Endothelial cell of umbilical vein (primary cell): ENCODE results near the gene GINS3. TPM values are rescaled to one million over a fixed set of nuclear protein-coding genes. Genes with fewer than 3 reads are reported as not detected.

Experiments
- BruUV-seq: library from RNA; stranded (reverse); fragments of 400-500 nt; replicated peaks from 2 replicates; lab custom pipeline; 2021; lab: Mats Ljungman, UMichigan
- CTCF ChIA-PET: fragments of 300-600, 350-600 bp; sonication (Branson Sonifier 250); formaldehyde crosslinking; loops from one replicate; lab custom pipeline; 2021; ENCODE audit warnings: antibody characterized with exemption, inconsistent platforms; lab: Charles Lee
- POLR2A ChIA-PET: fragments of 300-600, 350-600 bp; sonication (Branson Sonifier 250); formaldehyde crosslinking; loops from one replicate; lab custom pipeline; 2021; ENCODE audit warnings: antibody characterized with exemption, inconsistent platforms; lab: Charles Lee
- DNase-seq: peaks from one replicate; pipeline ENCODE4 v3.0.0-alpha.2; 2011; ENCODE audit warnings: low read depth, low spot score
- FAIRE-seq: peaks from 2 replicates; lab custom pipeline; 2011; peaks lifted over from hg19 to GRCh38; lab: Jason Lieb, UNC
- H2AFZ ChIP-seq: 2 replicates; pipeline ENCODE4 v1.6.0; 2012; ENCODE audit warnings: low read depth, low read length, control low read depth, inconsistent platforms
- H3K27ac ChIP-seq: 2 replicates; pipeline ENCODE4 v1.5.1; 2011; ENCODE audit warnings: low read depth, mild to moderate bottlenecking, control low read depth, low read length, moderate library complexity; ENCODE audit not compliant: insufficient read depth
- H3K27me3 ChIP-seq, 2 experiments: 2 replicates each; pipeline versions ENCODE4 v1.6.0 to v1.6.1; 2011; ENCODE audit warnings: low read length in 2 of 2, mixed read lengths in 1 of 2; ENCODE audit not compliant: control insufficient read depth in 2 of 2, insufficient read depth in 2 of 2
- H3K36me3 ChIP-seq, 2 experiments: 2 replicates in 1 of 2; 3 replicates in 1 of 2; pipeline ENCODE4 v1.5.1; 2011; ENCODE audit warnings: low read length in 2 of 2, mild to moderate bottlenecking in 1 of 2, moderate library complexity in 1 of 2; ENCODE audit not compliant: control insufficient read depth in 2 of 2, insufficient read depth in 2 of 2; ENCODE audit errors: extremely low read depth in 1 of 2
- H3K4me1 ChIP-seq: 3 replicates; pipeline ENCODE4 v1.5.1; 2011; ENCODE audit warnings: mild to moderate bottlenecking, low read length; ENCODE audit not compliant: control insufficient read depth, insufficient read depth; ENCODE audit errors: extremely low read depth
- H3K4me2 ChIP-seq: 2 replicates; pipeline ENCODE4 v1.6.1; 2011; ENCODE audit warnings: low read length, control low read depth, mixed read lengths; ENCODE audit not compliant: insufficient read depth
- H3K4me3 ChIP-seq, 3 experiments: fragments of 200-600 bp in 1 of 3; sonication (generic), shearing (Covaris generic) in 1 of 3; replicated peaks in 1 of 3; 2 replicates each; pipeline ENCODE4 v1.5.1; 2011 to 2016; ENCODE audit warnings: control low read depth in 3 of 3, low read length in 3 of 3, mild to moderate bottlenecking in 2 of 3, inconsistent platforms in 1 of 3, low read depth in 1 of 3, moderate library complexity in 1 of 3; ENCODE audit not compliant: insufficient read depth in 1 of 3
- H3K79me2 ChIP-seq: 2 replicates; pipeline ENCODE4 v1.6.0; 2012; ENCODE audit warnings: low read length, inconsistent platforms; ENCODE audit not compliant: control insufficient read depth, insufficient read depth
- H3K9ac ChIP-seq: replicated peaks from 2 replicates; pipeline ENCODE3; 2011; ENCODE audit warnings: low read length, control low read depth; ENCODE audit not compliant: insufficient read depth; ENCODE audit errors: extremely low read depth
- H3K9me1 ChIP-seq: replicated peaks from 3 replicates; pipeline ENCODE4 v1.6.0; 2011; ENCODE audit warnings: mild to moderate bottlenecking, low read length; ENCODE audit not compliant: control insufficient read depth, insufficient read depth; ENCODE audit errors: extremely low read depth
- H3K9me3 ChIP-seq: replicated peaks from 2 replicates; pipeline ENCODE4 v1.5.1; 2012; ENCODE audit warnings: low read length, inconsistent platforms; ENCODE audit not compliant: control insufficient read depth, insufficient read depth
- H4K20me1 ChIP-seq: replicated peaks from 2 replicates; pipeline ENCODE3; 2011; ENCODE audit warnings: mild to moderate bottlenecking, low read length; ENCODE audit not compliant: control insufficient read depth, insufficient read depth; ENCODE audit errors: extremely low read depth
- CTCF ChIP-seq, 2 donors: IDR thresholded peaks; 1 replicate in 1 of 2; 2 replicates in 1 of 2; pipeline ENCODE4 v1.5.1; 2011; ENCODE audit warnings: low read length in 2 of 2, mild to moderate bottlenecking in 2 of 2, moderate library complexity in 2 of 2, control low read depth in 1 of 2, inconsistent platforms in 1 of 2, low read depth in 1 of 2; ENCODE audit not compliant: insufficient read depth in 1 of 2; ENCODE audit errors: extremely low read depth in 1 of 2
- EZH2 ChIP-seq: IDR thresholded peaks from 2 replicates; pipeline ENCODE4 v1.6.1; 2012; ENCODE audit warnings: borderline replicate concordance, low read depth, mild to moderate bottlenecking, moderate library complexity, low read length, inconsistent platforms; ENCODE audit not compliant: severe bottlenecking
- FOS ChIP-seq: IDR thresholded peaks from 2 replicates; pipeline ENCODE4 v1.6.1; 2011; ENCODE audit warnings: mild to moderate bottlenecking, low read length, moderate library complexity, borderline replicate concordance; ENCODE audit not compliant: insufficient read depth
- GATA2 ChIP-seq: IDR thresholded peaks from 2 replicates; pipeline ENCODE4 v1.7.0; 2011; ENCODE audit warnings: low read depth, mild to moderate bottlenecking, moderate library complexity, mixed read lengths, low read length; ENCODE audit not compliant: insufficient read length, insufficient read depth
- POLR2A ChIP-seq: IDR thresholded peaks from 2 replicates; pipeline ENCODE4 v1.6.1; 2012; ENCODE audit warnings: low read depth, mild to moderate bottlenecking, control low read depth, low read length
- dilution Hi-C: fragments of 300-500 bp; cut with MboI; formaldehyde crosslinking; loops from one replicate; pipeline ENCODE4 v1.15.0; 2019; ENCODE audit warnings: low sequenced_read_pairs; ENCODE audit not compliant: extremely low pct_ligation_motif_present
- intact Hi-C: fragments of 100-400 bp; cut with micrococcal nuclease; formaldehyde crosslinking; loops from one replicate; pipeline ENCODE4 v1.10.0; 2022
- polyA plus RNA-seq, 4 experiments: library from polyadenylated mRNA; depleted of rRNA in 3 of 4; stranded (reverse) in 3 of 4; unstranded in 1 of 4; fragments of >200 nt; gene quantifications; 2 replicates each; pipeline versions ENCODE4 v1.2.1 to v1.2.3, GENCODE V29; 2011 to 2012; ENCODE audit warnings: missing spikeins in 1 of 4
- total RNA-seq: library from RNA; stranded (reverse); gene quantifications from 2 replicates; pipeline ENCODE4 v1.2.3, GENCODE V29; 2021

GINS3 gene
- total and polyA plus RNA-seq, 2 donors (not counting 3 experiments of a cell fraction or from before 2014, with no cell fraction given): 17.2 to 24.1 TPM

GRCh38 chr16:58449306-58449705, 57.0 kb downstream of the GINS3 start:
- dilution Hi-C loops: no loop called here
- POLR2A ChIA-PET: interaction anchor here (1.0 kb wide), 1 partner anchor 714 kb away, joined by 4 read pairs; the partner anchor contains the start of gene KATNB1
- no TSS peak for BruUV-seq

More at GRCh38 chr16:58449306-58449705, 57.0 kb downstream of the GINS3 start:
- H4K20me1 ChIP-seq: no peaks in the 10 kb centered on the region
- no peaks in the 10 kb centered on the region for H3K9me1 ChIP-seq
- CTCF ChIA-PET: interaction anchor here (0.7 to 2.5 kb wide), 2 partner anchors 14 to 38 kb away, joined by 3 to 6 read pairs; no protein-coding TSS in a partner anchor
- no peak overlapping the region for H3K27ac ChIP-seq
- FAIRE-seq (no peak), DNase-seq (no peak)
- no peaks in the 10 kb centered on the region for H3K79me2 ChIP-seq
- TF ChIP-seq GATA2: no peak
- no peak for TF ChIP-seq CTCF (IDR thresholded peaks at IDR 0.05; ENCODE audit: extremely low read depth in 1 of 2, insufficient read depth in 1 of 2, low read depth in 1 of 2, low read length in 2 of 2)
- no peak for TF ChIP-seq FOS
- no peak for TF ChIP-seq EZH2
- no peak for TF ChIP-seq POLR2A
- H3K9me3 ChIP-seq: no peaks in the 10 kb centered on the region
- peaks cover 17% of the 10 kb centered on the region for H3K4me1 ChIP-seq
- H3K36me3 ChIP-seq: no peaks in the 10 kb centered on the region
- intact Hi-C loops: no loop called here
- H3K9ac ChIP-seq: no peak overlapping the region
- H3K4me2 ChIP-seq: no peak overlapping the region
- no peak overlapping the region for H3K4me3 ChIP-seq
- no peak overlapping the region for H2AFZ ChIP-seq
- no peaks in the 10 kb centered on the region for H3K27me3 ChIP-seq
